ENCODE measurements around the gene SPRN. TPM values are rescaled to one million over a fixed set of nuclear protein-coding genes. Genes with fewer than 3 reads are reported as not detected.
"Not testable (repeated sequence)": the region's sequence is repeated elsewhere in the genome, so short reads cannot be mapped to it uniquely, and the experiment has no call there.

SPRN gene
- under 1 TPM in 1 of 6 donors, not detected in 5; 0.20 TPM for total RNA-seq

DNA sequence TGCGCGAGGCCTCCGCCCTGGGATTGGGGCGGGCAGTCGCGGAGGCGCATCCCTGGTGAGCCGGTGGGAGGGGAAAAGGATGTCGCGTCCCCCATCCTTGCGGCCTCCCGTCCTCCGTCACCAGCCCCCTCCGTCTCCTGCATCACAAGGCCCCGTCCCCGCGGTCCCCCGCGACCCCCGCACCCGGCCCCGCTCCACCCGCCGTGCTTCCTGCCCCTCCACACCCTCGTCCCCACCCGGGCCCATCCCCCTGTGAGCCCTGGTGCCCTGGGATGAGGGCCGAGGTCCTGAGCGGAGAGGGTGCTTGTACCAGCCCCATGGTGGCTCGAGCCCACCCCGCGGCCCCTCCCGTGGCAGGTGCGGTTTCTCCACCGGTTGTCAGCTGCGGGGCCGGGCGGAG is at the start of gene SPRN:
TSS of gene SPRN (minus strand) at position 25 of the 400 bp plus-strand sequence. CDS start 944 bp downstream, outside the sequence.
- WGBS, 2 donors: 20% methylated on average over 2 of the region's 37 CpGs; no CpG with 5 or more reads in 1 of the 2 donors
- not testable (repeated sequence) for H3K27ac ChIP-seq, H3K9me3 ChIP-seq, H3K27me3 ChIP-seq
- H3K4me1 ChIP-seq: peaks cover 2 to 13% (median 5%) of the 10 kb centered on the region in 4 donors
- peak within 1 kb of the TSS in 1 of 4 donors; percentile 18 for H3K4me3 ChIP-seq
- ATAC-seq (ENCODE audit: low FRiP score in 2 of 2): peak in 1 of 2 donors; percentile 20
- peaks cover 0 to 15% (median 8%) of the 10 kb centered on the region in 4 donors for H3K36me3 ChIP-seq
- DNase-seq: peak in 1 of 2 donors; percentile 73

DNA sequence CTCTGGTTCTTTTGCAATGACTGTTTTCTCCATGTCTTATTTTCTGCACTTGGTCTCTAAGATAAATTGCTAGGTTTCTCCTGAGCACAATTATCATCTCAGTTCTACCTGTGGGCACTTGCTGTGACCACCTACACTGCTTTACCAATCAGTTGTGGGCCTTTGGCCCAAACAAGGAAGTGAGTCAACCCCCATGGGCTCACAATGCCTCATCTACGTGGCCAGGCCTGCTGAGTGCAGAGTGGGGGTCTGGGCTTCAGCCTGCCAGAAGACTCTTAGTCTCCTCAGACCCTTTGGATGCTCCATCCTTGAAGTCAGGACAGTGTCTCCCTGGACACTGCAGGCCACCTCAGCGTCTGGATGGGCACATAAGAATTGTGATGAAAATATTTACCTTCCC is 49.6 kb upstream of the SPRN start:
- Histone ChIP-seq H3K4me1 (no peaks in the 10 kb centered on the region), H3K4me3 (no peak overlapping the region), H3K27me3 (no peaks in the 10 kb centered on the region), H3K36me3 (no peaks in the 10 kb centered on the region), H3K9me3 (no peaks in the 10 kb centered on the region), H3K27ac (no peak overlapping the region)
- WGBS, 2 donors: 89 to 91% methylated on average over 2 of the region's 2 CpGs
- TF ChIP-seq POLR2A (IDR thresholded peaks at IDR 0.05) (no peak), EP300 (IDR thresholded peaks at IDR 0.05) (no peak), POLR2AphosphoS5 (IDR thresholded peaks at IDR 0.05) (no peak)
- TF ChIP-seq, protein P1, sequence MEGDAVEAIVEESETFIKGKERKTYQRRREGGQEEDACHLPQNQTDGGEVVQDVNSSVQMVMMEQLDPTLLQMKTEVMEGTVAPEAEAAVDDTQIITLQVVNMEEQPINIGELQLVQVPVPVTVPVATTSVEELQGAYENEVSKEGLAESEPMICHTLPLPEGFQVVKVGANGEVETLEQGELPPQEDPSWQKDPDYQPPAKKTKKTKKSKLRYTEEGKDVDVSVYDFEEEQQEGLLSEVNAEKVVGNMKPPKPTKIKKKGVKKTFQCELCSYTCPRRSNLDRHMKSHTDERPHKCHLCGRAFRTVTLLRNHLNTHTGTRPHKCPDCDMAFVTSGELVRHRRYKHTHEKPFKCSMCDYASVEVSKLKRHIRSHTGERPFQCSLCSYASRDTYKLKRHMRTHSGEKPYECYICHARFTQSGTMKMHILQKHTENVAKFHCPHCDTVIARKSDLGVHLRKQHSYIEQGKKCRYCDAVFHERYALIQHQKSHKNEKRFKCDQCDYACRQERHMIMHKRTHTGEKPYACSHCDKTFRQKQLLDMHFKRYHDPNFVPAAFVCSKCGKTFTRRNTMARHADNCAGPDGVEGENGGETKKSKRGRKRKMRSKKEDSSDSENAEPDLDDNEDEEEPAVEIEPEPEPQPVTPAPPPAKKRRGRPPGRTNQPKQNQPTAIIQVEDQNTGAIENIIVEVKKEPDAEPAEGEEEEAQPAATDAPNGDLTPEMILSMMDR (IDR thresholded peaks at IDR 0.05): no peak
- DNase-seq (no peak), ATAC-seq (ENCODE audit: low FRiP score in 2 of 2) (peak in 1 of 2 donors; percentile 40)

DNA sequence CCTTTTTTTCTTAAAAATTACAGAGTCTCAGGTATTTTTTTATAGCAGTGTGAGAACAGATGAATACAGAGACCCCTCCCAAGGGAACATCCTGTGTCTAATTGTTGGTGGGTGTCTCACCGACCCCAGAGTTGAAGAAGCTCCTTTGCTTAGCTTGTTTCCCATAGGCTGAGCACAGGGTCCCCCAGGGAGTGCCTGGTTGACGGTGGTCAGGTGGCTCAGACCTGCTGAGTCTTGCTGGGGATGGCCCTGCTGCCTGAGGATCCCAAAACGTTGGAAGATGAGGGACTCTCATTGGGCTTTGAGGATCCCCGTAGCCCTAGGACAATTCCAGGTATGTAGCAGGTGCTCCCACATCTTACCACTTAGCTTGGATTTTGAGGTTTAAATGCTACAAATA is 48.8 kb upstream of the SPRN start:
- WGBS, 2 donors: 60 to 64% methylated on average over 3 to 4 of the region's 4 CpGs
- H3K27ac ChIP-seq: no peak overlapping the region
- H3K9me3 ChIP-seq: no peaks in the 10 kb centered on the region
- ATAC-seq (ENCODE audit: low FRiP score in 2 of 2): no peak
- no peak for DNase-seq
- TF ChIP-seq POLR2AphosphoS5 (IDR thresholded peaks at IDR 0.05): no peak
- H3K4me1 ChIP-seq: no peaks in the 10 kb centered on the region
- no peaks in the 10 kb centered on the region for H3K27me3 ChIP-seq
- H3K4me3 ChIP-seq: no peak overlapping the region
- H3K36me3 ChIP-seq: no peaks in the 10 kb centered on the region

DNA sequence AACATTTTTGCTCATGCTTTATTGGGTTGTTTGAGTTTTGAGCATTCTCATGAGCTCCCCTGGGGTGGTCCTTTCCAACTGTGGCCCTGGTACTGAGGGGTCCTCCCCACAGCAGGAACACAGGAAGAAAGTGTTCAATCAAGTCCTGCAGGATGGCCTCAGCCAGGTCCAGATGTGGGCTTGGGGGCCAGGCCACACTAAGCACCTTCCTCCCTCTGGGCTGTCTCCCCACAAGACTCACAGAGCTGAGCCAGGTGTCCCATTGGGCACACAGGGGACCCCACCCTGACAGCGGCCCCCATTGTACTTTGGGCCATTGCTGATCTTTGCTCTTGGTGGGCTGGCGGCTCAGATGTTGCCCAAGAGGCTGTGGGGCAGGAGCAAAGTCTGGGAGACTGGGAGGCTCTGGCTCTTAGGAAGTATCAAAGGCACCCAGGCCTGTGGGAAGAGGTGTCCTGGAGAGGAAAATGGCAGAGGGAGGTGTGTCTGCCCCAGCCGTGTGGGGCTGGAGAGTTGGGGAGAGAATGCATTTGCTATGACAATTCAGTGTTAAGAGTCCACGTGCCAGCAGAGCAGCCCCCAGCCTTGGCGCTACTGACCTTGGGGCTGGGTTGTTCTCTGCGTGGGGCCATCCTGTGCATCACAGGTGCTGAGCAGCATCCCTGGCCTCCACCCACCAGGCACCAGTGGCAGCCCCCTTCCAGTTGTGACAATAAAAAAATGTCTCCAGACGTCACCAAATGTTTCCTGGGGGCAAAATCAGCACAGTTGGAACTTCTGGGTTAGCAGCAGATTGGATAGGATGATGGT is 47.1 kb upstream of the SPRN start:
- peak in 1 of 2 donors; percentile 5 for DNase-seq
- no peaks in the 10 kb centered on the region for H3K4me1 ChIP-seq
- WGBS, 2 donors: 78 to 83% methylated on average over 5 to 7 of the region's 7 CpGs
- no peaks in the 10 kb centered on the region for H3K27me3 ChIP-seq
- no peak for ATAC-seq (ENCODE audit: low FRiP score in 2 of 2)
- no peak overlapping the region for H3K27ac ChIP-seq
- no peaks in the 10 kb centered on the region for H3K9me3 ChIP-seq
- no peak for TF ChIP-seq EP300 (IDR thresholded peaks at IDR 0.05)
- TF ChIP-seq, protein P1 (IDR thresholded peaks at IDR 0.05): no peak
- TF ChIP-seq POLR2A (IDR thresholded peaks at IDR 0.05): no peak
- no peak for TF ChIP-seq POLR2AphosphoS5 (IDR thresholded peaks at IDR 0.05)
- no peak overlapping the region for H3K4me3 ChIP-seq
- H3K36me3 ChIP-seq: no peaks in the 10 kb centered on the region

- not testable (repeated sequence) for H3K27ac ChIP-seq; H3K9me3 ChIP-seq; DNase-seq; ATAC-seq (ENCODE audit: low FRiP score in 2 of 2); H3K4me3 ChIP-seq; H3K4me1 ChIP-seq; H3K27me3 ChIP-seq; H3K36me3 ChIP-seq
- WGBS, 2 donors: 84 to 86% methylated on average over 3 of the region's 3 CpGs
Measured at GRCh38 chr10:133469205-133469604, 44.8 kb upstream of the SPRN start.

GRCh38 chr10:133467286-133467911 is 43.0 kb upstream of the SPRN start:
- WGBS, 2 donors: 89 to 94% methylated on average over 13 to 17 of the region's 17 CpGs
- no peak overlapping the region for H3K27ac ChIP-seq
- no peaks in the 10 kb centered on the region for H3K36me3 ChIP-seq
- no peaks in the 10 kb centered on the region for H3K9me3 ChIP-seq
- no peak overlapping the region for H3K4me3 ChIP-seq
- no peaks in the 10 kb centered on the region for H3K27me3 ChIP-seq
- DNase-seq (peak in 1 of 2 donors; percentile 25), ATAC-seq (ENCODE audit: low FRiP score in 2 of 2) (no peak)
- no peaks in the 10 kb centered on the region for H3K4me1 ChIP-seq
- TF ChIP-seq POLR2AphosphoS5 (IDR thresholded peaks at IDR 0.05): no peak
- TF ChIP-seq, protein P1 (IDR thresholded peaks at IDR 0.05): no peak
- TF ChIP-seq EP300 (IDR thresholded peaks at IDR 0.05): no peak
- TF ChIP-seq POLR2A (IDR thresholded peaks at IDR 0.05): no peak

Data from upper lobe of left lung (tissue), 6 donors.